DOHH2 (cell line): ENCODE measurements around the gene CRIM1.

Source experiments
- EZH2phosphoT487 ChIP-seq: fragments of 200-600 bp; sonication (generic); IDR thresholded peaks from 2 replicates; pipeline ENCODE4 v1.6.1; 2017; ENCODE audit warnings: borderline replicate concordance, mild to moderate bottlenecking, antibody characterized with exemption, low read length, moderate library complexity, mixed read lengths
- TF ChIP-seq, protein P1 (sequence below): fragments of 200-600 bp; sonication (generic); IDR thresholded peaks from one replicate; pipeline ENCODE4 v1.5.1; 2014; ENCODE audit warnings: antibody characterized with exemption, mild to moderate bottlenecking, low read depth, low read length; ENCODE audit not compliant: poor library complexity, severe bottlenecking

DNA sequence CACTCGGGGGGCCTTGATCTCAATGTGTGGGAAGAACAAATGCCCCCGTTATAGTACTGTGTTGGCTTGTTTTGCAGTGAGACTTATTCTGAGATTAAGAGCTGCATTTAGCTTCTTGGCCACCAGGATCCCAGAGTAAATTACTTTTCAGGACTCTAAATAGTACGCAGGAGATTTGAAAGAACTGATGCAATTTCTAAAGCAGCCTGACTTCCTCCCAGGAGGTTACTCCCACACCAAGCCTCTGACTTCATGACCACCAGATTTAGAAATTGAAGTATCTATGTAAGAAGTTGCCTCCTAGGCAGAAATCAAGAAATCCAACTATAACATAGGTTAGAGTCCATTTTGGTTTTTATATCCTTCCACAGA is 175.4 kb downstream of the CRIM1 start:
- TF ChIP-seq, protein P1, sequence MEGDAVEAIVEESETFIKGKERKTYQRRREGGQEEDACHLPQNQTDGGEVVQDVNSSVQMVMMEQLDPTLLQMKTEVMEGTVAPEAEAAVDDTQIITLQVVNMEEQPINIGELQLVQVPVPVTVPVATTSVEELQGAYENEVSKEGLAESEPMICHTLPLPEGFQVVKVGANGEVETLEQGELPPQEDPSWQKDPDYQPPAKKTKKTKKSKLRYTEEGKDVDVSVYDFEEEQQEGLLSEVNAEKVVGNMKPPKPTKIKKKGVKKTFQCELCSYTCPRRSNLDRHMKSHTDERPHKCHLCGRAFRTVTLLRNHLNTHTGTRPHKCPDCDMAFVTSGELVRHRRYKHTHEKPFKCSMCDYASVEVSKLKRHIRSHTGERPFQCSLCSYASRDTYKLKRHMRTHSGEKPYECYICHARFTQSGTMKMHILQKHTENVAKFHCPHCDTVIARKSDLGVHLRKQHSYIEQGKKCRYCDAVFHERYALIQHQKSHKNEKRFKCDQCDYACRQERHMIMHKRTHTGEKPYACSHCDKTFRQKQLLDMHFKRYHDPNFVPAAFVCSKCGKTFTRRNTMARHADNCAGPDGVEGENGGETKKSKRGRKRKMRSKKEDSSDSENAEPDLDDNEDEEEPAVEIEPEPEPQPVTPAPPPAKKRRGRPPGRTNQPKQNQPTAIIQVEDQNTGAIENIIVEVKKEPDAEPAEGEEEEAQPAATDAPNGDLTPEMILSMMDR = no peak
- TF ChIP-seq EZH2phosphoT487 = no peak
